ENCODE data around the gene MAFB.

DNA sequence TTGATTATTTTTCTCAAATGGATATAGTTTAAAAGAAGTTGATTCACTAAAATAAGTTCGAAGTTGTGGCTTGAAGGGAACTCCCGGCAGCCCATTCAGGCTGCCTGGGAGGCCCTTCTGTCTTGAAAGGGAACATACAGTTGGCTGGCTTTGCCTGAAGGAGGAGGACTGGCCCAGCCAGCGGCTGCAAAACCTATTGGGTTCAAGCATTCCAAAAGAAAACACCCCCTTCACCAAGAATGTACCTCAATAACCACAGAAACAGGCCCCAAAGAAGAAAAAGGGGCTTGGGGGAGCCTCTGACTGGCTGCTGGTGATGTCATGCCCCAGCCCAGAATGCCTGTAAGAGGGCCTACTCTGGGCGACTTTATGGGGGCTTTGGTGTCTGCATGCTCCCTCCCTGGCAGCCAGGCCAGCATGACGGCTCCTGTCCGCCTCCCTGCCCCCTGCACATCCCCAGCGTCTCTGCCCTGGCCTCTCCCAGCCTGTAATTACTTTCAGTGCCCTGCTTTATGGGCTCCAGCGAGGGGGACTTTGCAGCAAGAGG is 36.5 kb downstream of the MAFB start:
- TF ChIP-seq, protein P1, sequence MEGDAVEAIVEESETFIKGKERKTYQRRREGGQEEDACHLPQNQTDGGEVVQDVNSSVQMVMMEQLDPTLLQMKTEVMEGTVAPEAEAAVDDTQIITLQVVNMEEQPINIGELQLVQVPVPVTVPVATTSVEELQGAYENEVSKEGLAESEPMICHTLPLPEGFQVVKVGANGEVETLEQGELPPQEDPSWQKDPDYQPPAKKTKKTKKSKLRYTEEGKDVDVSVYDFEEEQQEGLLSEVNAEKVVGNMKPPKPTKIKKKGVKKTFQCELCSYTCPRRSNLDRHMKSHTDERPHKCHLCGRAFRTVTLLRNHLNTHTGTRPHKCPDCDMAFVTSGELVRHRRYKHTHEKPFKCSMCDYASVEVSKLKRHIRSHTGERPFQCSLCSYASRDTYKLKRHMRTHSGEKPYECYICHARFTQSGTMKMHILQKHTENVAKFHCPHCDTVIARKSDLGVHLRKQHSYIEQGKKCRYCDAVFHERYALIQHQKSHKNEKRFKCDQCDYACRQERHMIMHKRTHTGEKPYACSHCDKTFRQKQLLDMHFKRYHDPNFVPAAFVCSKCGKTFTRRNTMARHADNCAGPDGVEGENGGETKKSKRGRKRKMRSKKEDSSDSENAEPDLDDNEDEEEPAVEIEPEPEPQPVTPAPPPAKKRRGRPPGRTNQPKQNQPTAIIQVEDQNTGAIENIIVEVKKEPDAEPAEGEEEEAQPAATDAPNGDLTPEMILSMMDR (IDR thresholded peaks at IDR 0.05; ENCODE audit: low read depth, low read length, missing input control): no peak
- TF ChIP-seq JUND (IDR thresholded peaks at IDR 0.05) (no peak), SP1 (IDR thresholded peaks at IDR 0.05) (no peak), RAD21 (IDR thresholded peaks at IDR 0.05) (no peak), GABPA (IDR thresholded peaks at IDR 0.05 in 1 of 2, conservative IDR thresholded peaks at IDR 0.05 in 1 of 2) (no peak), TAF1 (conservative IDR thresholded peaks at IDR 0.05) (no peak)
- TF ChIP-seq, protein P2, sequence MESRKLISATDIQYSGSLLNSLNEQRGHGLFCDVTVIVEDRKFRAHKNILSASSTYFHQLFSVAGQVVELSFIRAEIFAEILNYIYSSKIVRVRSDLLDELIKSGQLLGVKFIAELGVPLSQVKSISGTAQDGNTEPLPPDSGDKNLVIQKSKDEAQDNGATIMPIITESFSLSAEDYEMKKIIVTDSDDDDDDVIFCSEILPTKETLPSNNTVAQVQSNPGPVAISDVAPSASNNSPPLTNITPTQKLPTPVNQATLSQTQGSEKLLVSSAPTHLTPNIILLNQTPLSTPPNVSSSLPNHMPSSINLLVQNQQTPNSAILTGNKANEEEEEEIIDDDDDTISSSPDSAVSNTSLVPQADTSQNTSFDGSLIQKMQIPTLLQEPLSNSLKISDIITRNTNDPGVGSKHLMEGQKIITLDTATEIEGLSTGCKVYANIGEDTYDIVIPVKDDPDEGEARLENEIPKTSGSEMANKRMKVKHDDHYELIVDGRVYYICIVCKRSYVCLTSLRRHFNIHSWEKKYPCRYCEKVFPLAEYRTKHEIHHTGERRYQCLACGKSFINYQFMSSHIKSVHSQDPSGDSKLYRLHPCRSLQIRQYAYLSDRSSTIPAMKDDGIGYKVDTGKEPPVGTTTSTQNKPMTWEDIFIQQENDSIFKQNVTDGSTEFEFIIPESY (IDR thresholded peaks at IDR 0.05): no peak
- TF ChIP-seq, protein P3, sequence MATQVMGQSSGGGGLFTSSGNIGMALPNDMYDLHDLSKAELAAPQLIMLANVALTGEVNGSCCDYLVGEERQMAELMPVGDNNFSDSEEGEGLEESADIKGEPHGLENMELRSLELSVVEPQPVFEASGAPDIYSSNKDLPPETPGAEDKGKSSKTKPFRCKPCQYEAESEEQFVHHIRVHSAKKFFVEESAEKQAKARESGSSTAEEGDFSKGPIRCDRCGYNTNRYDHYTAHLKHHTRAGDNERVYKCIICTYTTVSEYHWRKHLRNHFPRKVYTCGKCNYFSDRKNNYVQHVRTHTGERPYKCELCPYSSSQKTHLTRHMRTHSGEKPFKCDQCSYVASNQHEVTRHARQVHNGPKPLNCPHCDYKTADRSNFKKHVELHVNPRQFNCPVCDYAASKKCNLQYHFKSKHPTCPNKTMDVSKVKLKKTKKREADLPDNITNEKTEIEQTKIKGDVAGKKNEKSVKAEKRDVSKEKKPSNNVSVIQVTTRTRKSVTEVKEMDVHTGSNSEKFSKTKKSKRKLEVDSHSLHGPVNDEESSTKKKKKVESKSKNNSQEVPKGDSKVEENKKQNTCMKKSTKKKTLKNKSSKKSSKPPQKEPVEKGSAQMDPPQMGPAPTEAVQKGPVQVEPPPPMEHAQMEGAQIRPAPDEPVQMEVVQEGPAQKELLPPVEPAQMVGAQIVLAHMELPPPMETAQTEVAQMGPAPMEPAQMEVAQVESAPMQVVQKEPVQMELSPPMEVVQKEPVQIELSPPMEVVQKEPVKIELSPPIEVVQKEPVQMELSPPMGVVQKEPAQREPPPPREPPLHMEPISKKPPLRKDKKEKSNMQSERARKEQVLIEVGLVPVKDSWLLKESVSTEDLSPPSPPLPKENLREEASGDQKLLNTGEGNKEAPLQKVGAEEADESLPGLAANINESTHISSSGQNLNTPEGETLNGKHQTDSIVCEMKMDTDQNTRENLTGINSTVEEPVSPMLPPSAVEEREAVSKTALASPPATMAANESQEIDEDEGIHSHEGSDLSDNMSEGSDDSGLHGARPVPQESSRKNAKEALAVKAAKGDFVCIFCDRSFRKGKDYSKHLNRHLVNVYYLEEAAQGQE (IDR thresholded peaks at IDR 0.05): no peak
- TF ChIP-seq, protein P4, sequence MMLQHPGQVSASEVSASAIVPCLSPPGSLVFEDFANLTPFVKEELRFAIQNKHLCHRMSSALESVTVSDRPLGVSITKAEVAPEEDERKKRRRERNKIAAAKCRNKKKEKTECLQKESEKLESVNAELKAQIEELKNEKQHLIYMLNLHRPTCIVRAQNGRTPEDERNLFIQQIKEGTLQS (IDR thresholded peaks at IDR 0.05): no peak

Data from liver (tissue), 3 donors.